Endothelial cell of umbilical vein (primary cell): ENCODE results near the gene GUF1. TPM values are rescaled to one million over a fixed set of nuclear protein-coding genes. Genes with fewer than 3 reads are reported as not detected.

ENCODE experiments used
- BruUV-seq: library from RNA; stranded (reverse); fragments of 400-500 nt; replicated peaks from 2 replicates; lab custom pipeline; 2021; lab: Mats Ljungman, UMichigan
- CTCF ChIA-PET: fragments of 300-600, 350-600 bp; sonication (Branson Sonifier 250); formaldehyde crosslinking; loops from one replicate; lab custom pipeline; 2021; ENCODE audit warnings: antibody characterized with exemption, inconsistent platforms; lab: Charles Lee
- POLR2A ChIA-PET: fragments of 300-600, 350-600 bp; sonication (Branson Sonifier 250); formaldehyde crosslinking; loops from one replicate; lab custom pipeline; 2021; ENCODE audit warnings: antibody characterized with exemption, inconsistent platforms; lab: Charles Lee
- DNase-seq: peaks from one replicate; pipeline ENCODE4 v3.0.0-alpha.2; 2011; ENCODE audit warnings: low read depth, low spot score
- FAIRE-seq: peaks from 2 replicates; lab custom pipeline; 2011; peaks lifted over from hg19 to GRCh38; lab: Jason Lieb, UNC
- H2AFZ ChIP-seq: 2 replicates; pipeline ENCODE4 v1.6.0; 2012; ENCODE audit warnings: low read depth, low read length, control low read depth, inconsistent platforms
- H3K27ac ChIP-seq: 2 replicates; pipeline ENCODE4 v1.5.1; 2011; ENCODE audit warnings: low read depth, mild to moderate bottlenecking, control low read depth, low read length, moderate library complexity; ENCODE audit not compliant: insufficient read depth
- H3K27me3 ChIP-seq, 2 experiments: 2 replicates each; pipeline versions ENCODE4 v1.6.0 to v1.6.1; 2011; ENCODE audit warnings: low read length in 2 of 2, mixed read lengths in 1 of 2; ENCODE audit not compliant: control insufficient read depth in 2 of 2, insufficient read depth in 2 of 2
- H3K36me3 ChIP-seq, 2 experiments: 2 replicates in 1 of 2; 3 replicates in 1 of 2; pipeline ENCODE4 v1.5.1; 2011; ENCODE audit warnings: low read length in 2 of 2, mild to moderate bottlenecking in 1 of 2, moderate library complexity in 1 of 2; ENCODE audit not compliant: control insufficient read depth in 2 of 2, insufficient read depth in 2 of 2; ENCODE audit errors: extremely low read depth in 1 of 2
- H3K4me1 ChIP-seq: 3 replicates; pipeline ENCODE4 v1.5.1; 2011; ENCODE audit warnings: mild to moderate bottlenecking, low read length; ENCODE audit not compliant: control insufficient read depth, insufficient read depth; ENCODE audit errors: extremely low read depth
- H3K4me2 ChIP-seq: 2 replicates; pipeline ENCODE4 v1.6.1; 2011; ENCODE audit warnings: low read length, control low read depth, mixed read lengths; ENCODE audit not compliant: insufficient read depth
- H3K4me3 ChIP-seq, 3 experiments: fragments of 200-600 bp in 1 of 3; sonication (generic), shearing (Covaris generic) in 1 of 3; replicated peaks in 1 of 3; 2 replicates each; pipeline ENCODE4 v1.5.1; 2011 to 2016; ENCODE audit warnings: control low read depth in 3 of 3, low read length in 3 of 3, mild to moderate bottlenecking in 2 of 3, inconsistent platforms in 1 of 3, low read depth in 1 of 3, moderate library complexity in 1 of 3; ENCODE audit not compliant: insufficient read depth in 1 of 3
- H3K79me2 ChIP-seq: 2 replicates; pipeline ENCODE4 v1.6.0; 2012; ENCODE audit warnings: low read length, inconsistent platforms; ENCODE audit not compliant: control insufficient read depth, insufficient read depth
- H3K9ac ChIP-seq: replicated peaks from 2 replicates; pipeline ENCODE3; 2011; ENCODE audit warnings: low read length, control low read depth; ENCODE audit not compliant: insufficient read depth; ENCODE audit errors: extremely low read depth
- H3K9me1 ChIP-seq: replicated peaks from 3 replicates; pipeline ENCODE4 v1.6.0; 2011; ENCODE audit warnings: mild to moderate bottlenecking, low read length; ENCODE audit not compliant: control insufficient read depth, insufficient read depth; ENCODE audit errors: extremely low read depth
- H3K9me3 ChIP-seq: replicated peaks from 2 replicates; pipeline ENCODE4 v1.5.1; 2012; ENCODE audit warnings: low read length, inconsistent platforms; ENCODE audit not compliant: control insufficient read depth, insufficient read depth
- H4K20me1 ChIP-seq: replicated peaks from 2 replicates; pipeline ENCODE3; 2011; ENCODE audit warnings: mild to moderate bottlenecking, low read length; ENCODE audit not compliant: control insufficient read depth, insufficient read depth; ENCODE audit errors: extremely low read depth
- CTCF ChIP-seq, 2 donors: IDR thresholded peaks; 1 replicate in 1 of 2; 2 replicates in 1 of 2; pipeline ENCODE4 v1.5.1; 2011; ENCODE audit warnings: low read length in 2 of 2, mild to moderate bottlenecking in 2 of 2, moderate library complexity in 2 of 2, control low read depth in 1 of 2, inconsistent platforms in 1 of 2, low read depth in 1 of 2; ENCODE audit not compliant: insufficient read depth in 1 of 2; ENCODE audit errors: extremely low read depth in 1 of 2
- EZH2 ChIP-seq: IDR thresholded peaks from 2 replicates; pipeline ENCODE4 v1.6.1; 2012; ENCODE audit warnings: borderline replicate concordance, low read depth, mild to moderate bottlenecking, moderate library complexity, low read length, inconsistent platforms; ENCODE audit not compliant: severe bottlenecking
- FOS ChIP-seq: IDR thresholded peaks from 2 replicates; pipeline ENCODE4 v1.6.1; 2011; ENCODE audit warnings: mild to moderate bottlenecking, low read length, moderate library complexity, borderline replicate concordance; ENCODE audit not compliant: insufficient read depth
- GATA2 ChIP-seq: IDR thresholded peaks from 2 replicates; pipeline ENCODE4 v1.7.0; 2011; ENCODE audit warnings: low read depth, mild to moderate bottlenecking, moderate library complexity, mixed read lengths, low read length; ENCODE audit not compliant: insufficient read length, insufficient read depth
- JUN ChIP-seq: IDR thresholded peaks from 2 replicates; pipeline ENCODE4 v1.6.1; 2011; ENCODE audit warnings: borderline replicate concordance, low read depth; ENCODE audit not compliant: insufficient read length, insufficient read depth
- MAX ChIP-seq: IDR thresholded peaks from 2 replicates; pipeline ENCODE4 v1.6.1; 2011; ENCODE audit not compliant: insufficient read depth, insufficient read length
- MYC ChIP-seq: IDR thresholded peaks from one replicate; pipeline ENCODE4 v1.6.1; 2011; ENCODE audit warnings: mild to moderate bottlenecking, low read depth, low read length
- POLR2A ChIP-seq: IDR thresholded peaks from 2 replicates; pipeline ENCODE4 v1.6.1; 2012; ENCODE audit warnings: low read depth, mild to moderate bottlenecking, control low read depth, low read length
- POLR2AphosphoS5 ChIP-seq: IDR thresholded peaks from 2 replicates; pipeline ENCODE4 v1.6.1; 2012; ENCODE audit warnings: low read depth, mild to moderate bottlenecking, control low read depth, low read length, moderate library complexity; ENCODE audit not compliant: insufficient read depth
- dilution Hi-C: fragments of 300-500 bp; cut with MboI; formaldehyde crosslinking; loops from one replicate; pipeline ENCODE4 v1.15.0; 2019; ENCODE audit warnings: low sequenced_read_pairs; ENCODE audit not compliant: extremely low pct_ligation_motif_present
- intact Hi-C: fragments of 100-400 bp; cut with micrococcal nuclease; formaldehyde crosslinking; loops from one replicate; pipeline ENCODE4 v1.10.0; 2022
- polyA plus RNA-seq, 4 experiments: library from polyadenylated mRNA; depleted of rRNA in 3 of 4; stranded (reverse) in 3 of 4; unstranded in 1 of 4; fragments of >200 nt; gene quantifications; 2 replicates each; pipeline versions ENCODE4 v1.2.1 to v1.2.3, GENCODE V29; 2011 to 2012; ENCODE audit warnings: missing spikeins in 1 of 4
- total RNA-seq: library from RNA; stranded (reverse); gene quantifications from 2 replicates; pipeline ENCODE4 v1.2.3, GENCODE V29; 2021

GUF1 gene
- total and polyA plus RNA-seq, 2 donors (not counting 3 experiments of a cell fraction or from before 2014, with no cell fraction given) = 5.4 to 19.9 TPM

- POLR2A ChIA-PET = no interaction called here
- FAIRE-seq (no peak), DNase-seq (no peak)
- Histone ChIP-seq H3K4me2 (no peak overlapping the region), H3K9me3 (no peaks in the 10 kb centered on the region), H3K9me1 (no peaks in the 10 kb centered on the region), H4K20me1 (no peaks in the 10 kb centered on the region), H3K27me3 (peaks cover 3 to 5% of the 10 kb centered on the region in 2 experiments), H3K27ac (no peak overlapping the region), H3K79me2 (no peaks in the 10 kb centered on the region), H3K4me3 (no peak overlapping the region), H3K9ac (no peak overlapping the region), H2AFZ (no peak overlapping the region), H3K36me3 (no peaks in the 10 kb centered on the region), H3K4me1 (no peaks in the 10 kb centered on the region)
- dilution Hi-C loops (no loop called here), intact Hi-C loops (no loop called here)
- no peak for TF ChIP-seq MAX
- TF ChIP-seq POLR2A = no peak
- TF ChIP-seq EZH2 = no peak
- TF ChIP-seq FOS = no peak
- no peak for TF ChIP-seq POLR2AphosphoS5
- no peak for TF ChIP-seq CTCF (IDR thresholded peaks at IDR 0.05; ENCODE audit: extremely low read depth in 1 of 2, insufficient read depth in 1 of 2, low read depth in 1 of 2, low read length in 2 of 2)
- TF ChIP-seq GATA2 = no peak
- TF ChIP-seq MYC = no peak
- TF ChIP-seq JUN = no peak
- no TSS peak for BruUV-seq
- CTCF ChIA-PET = no interaction called here
Observed at GRCh38 chr4:44671636-44672035, 6.6 kb upstream of the GUF1 start.
